Stimulated activated CD8-positive, alpha-beta memory T cell treated with anti-CD3 and anti-CD28 coated beads, Interleukin-12 subunit alpha, Interleukin-12 subunit beta, amount 100 ng/mL, for 24 hours (primary cell): Measurements from ENCODE around the gene FBH1.
"Not testable (repeated sequence)": the region's sequence is repeated elsewhere in the genome, so short reads cannot be mapped to it uniquely, and the experiment has no call there.

Source experiments
- DNase-seq: peaks from one replicate; pipeline ENCODE4 v3.0.0-alpha.2; 2020; ENCODE audit errors: extremely low read depth

Gene FBH1

DNA sequence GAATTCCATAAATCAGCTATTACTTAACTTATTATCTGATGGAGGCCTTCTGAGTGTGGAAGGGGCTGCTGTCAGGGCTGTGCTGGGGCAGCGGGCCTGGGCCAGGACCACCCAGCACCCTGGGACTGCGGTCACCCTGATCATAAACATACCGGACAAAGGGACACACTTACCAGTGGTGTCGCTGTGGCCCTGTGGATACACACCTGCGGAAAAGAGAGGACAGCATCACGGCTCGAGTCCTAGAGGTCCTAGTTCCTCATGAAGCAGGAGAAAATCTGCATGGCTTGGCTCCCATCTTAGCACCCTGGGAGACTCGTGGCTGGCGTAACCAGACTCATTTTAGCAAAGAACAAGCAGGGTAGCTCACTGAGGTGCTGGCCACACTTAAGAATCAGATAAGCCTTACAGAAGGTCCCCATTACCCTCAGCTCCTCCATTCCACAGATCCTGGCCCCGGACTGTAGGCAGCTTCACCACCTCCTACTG lies 69.6 kb downstream of the FBH1 start:
- DNase-seq, result no peak

DNA sequence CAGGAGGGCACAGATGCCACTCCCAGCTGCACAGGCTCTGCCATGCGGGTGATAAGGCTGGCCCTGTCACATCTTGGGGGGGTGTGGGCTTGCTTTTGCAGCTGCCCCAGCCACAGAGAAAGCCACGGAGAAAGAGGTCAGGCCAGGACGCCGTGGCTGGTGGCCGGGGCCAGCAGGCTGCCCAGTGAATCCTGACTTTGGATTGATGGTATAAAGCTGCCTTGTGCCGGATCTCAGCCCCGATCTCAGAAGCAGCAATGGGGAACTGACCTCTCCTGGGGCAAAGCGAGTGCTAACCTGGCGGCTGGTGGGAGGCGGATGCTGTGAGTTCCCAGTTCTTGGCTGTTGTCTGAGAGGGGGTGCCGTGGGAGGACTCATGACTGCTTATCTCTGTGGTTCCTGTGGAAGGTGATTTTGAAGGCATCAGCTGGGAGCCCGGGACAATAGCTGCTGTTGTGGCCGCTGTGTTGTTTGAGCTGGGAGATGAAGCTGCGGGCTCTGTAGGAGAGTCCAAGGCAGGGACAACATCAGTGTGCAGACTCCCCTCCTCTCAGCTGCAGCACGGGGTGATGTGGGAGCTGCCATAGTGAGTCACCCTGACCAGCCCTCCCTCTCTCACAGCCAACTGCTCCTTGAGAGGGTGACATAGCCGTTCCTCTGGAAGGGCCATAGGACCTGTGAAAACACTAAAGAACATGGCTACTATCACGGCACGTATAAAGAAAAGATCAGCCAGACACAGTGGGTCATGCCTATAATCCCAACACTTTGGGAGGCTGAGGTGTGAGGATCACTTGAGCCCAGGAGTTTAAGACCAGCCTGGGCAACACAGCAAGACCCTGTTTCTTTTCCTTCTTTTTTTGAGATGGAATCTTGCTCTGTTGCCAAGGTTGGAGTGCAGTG lies 70.3 kb downstream of the FBH1 start:
- no peak for DNase-seq

DNA sequence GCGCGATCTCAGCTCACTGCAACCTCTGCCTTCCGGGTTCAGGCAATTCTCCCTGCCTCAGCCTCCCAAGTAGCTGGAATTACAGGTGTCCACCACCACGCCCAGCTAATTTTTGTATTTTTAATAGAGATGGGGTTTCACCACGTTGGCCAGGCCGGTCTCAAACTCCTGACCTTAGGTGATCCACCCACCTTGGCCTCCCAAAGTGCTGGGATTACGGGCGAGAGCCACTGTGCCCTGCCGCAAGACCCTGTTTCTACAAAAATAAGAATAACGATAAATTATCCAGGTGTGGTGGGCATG lies 70.9 kb downstream of the FBH1 start:
- not testable (repeated sequence) for DNase-seq

GRCh38 chr10:5961405-5962100 lies 71.5 kb downstream of the FBH1 start:
- DNase-seq, result no peak

DNA sequence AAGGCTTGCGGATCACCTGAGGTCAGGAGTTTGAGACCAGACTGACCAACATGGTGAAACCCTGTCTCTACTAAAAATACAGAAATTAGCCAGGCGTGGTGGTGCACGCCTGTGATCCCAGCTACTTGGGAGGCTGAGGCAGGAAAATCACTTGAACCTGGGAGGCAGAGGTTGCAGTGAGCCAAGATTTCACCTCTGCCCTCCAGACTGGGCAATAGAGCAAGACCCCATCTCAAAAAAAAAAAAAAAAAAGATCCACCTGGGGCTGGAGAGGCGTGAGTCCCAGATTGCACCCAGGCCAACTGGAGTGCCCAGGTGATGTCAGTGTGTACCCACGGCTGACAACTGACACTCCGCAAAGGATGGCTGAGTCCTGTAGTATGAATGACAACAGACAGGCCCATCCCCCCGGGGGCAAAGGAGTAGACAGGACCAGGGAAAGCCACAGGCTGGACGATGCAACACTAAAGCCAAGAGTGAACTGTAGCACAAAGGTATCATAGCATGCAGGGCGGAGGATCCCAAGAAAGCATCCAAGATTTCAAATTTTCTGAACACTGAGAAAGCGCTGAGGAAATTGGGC lies 72.4 kb downstream of the FBH1 start:
- not testable (repeated sequence) for DNase-seq

- no peak for DNase-seq
Observed at GRCh38 chr10:5963071-5963470, 73.0 kb downstream of the FBH1 start.

DNA sequence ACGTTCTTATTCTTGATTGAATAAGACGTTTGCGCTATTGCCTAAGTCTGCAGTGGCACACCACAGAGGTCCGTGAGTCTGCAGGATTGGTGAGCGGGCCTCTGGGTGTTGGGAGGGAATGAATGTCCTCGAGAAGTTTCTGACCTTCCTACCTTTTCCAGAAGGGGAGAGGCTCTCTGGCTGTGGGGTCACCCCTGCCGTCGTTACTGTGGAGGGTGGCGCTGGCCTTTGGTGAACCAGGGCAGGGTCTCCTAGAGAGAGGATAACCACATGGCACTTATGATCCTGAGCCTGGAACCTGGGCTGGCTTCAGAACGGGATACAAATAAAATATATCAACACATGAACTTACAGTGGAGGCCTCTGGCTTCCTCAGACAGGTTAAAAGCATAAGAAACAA lies 73.5 kb downstream of the FBH1 start:
- no peak for DNase-seq

DNA sequence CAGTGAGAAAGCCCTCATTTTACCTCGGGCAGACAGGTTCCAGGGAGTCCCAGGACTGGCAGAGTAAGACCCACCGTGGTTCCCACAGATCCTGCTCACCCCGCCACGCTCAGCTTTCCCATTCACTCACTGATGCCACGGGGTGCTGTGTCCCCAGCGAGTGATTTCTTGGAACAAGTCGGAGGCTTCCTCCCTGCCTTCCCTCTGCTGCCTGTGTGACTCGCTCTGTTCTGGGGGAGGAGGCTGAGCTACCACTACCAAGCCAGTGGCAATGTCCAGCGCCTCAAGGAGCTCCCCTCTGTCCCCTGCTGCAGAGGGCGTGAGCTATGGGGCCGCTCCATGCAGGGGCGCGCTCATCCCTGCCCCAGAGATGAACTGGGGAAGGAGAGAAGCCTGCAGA lies 74.7 kb downstream of the FBH1 start:
- no peak for DNase-seq

GRCh38 chr10:5965266-5965665 lies 75.2 kb downstream of the FBH1 start:
- DNase-seq, result no peak

DNA sequence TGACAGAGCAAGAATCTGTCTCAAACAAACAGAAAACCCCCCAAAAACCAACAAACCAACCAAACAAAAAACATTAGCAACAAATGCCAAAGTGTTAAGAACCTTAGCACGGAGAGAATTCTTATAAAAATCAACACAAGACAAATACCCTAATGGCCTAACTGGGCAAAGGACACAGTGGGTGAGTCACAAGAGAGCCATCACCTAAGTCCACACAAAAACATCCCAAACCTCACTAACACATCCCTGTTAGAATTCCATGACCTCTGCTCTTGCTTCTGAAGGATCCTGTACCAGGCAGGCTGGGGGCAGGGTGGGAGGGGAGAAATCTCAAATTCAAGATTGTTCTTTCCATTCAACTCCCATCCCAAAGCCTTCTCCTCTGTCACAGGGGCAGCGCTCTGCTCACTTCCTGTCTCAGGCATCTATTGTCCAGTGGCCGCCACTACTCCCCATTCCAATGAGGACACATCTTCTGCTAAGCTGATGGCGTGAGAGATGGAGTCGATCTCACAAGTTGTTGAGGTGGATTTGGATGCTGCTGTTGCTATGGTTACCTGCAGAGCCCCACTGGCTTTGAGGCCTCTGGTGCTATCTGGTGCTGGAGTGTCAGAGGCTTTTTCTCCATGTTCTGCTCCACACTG lies 78.1 kb downstream of the FBH1 start:
- DNase-seq, result no peak

DNA sequence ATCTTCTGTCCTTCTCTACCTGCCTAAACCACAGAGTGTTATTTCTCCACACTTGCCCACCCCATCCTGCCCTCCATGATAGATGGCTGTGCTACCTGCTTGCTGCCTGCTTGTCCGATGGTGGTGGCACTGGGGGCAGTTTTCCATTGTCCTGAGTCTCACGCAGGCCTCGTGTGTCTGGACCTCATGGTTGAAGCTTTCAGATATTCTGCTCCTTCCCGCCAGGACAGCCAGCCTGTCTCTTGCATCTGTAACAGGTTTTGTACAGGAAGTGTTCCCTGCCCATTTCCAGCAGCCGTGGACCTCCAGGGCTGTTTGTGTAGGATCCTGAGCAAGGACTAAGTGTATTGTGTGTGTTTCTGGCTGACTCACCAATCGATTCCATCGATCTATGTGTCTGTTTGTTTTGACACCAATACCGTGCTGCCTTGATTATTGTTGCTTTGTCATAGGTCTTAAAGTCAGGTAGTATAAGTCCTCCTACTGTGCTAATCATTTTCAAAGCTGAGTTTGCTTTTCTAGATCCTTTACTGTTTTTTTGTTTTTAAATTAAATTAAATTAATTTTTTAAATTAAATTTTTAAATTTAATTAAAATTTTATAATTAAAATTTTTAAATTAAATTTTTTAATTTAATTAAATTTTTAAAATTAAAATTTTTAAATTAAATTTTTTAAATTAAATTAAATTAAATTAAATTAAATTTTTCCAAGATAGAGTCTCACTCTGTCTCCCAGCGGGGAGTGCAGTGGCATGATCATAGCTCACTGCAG lies 78.8 kb downstream of the FBH1 start:
- no peak for DNase-seq

DNA sequence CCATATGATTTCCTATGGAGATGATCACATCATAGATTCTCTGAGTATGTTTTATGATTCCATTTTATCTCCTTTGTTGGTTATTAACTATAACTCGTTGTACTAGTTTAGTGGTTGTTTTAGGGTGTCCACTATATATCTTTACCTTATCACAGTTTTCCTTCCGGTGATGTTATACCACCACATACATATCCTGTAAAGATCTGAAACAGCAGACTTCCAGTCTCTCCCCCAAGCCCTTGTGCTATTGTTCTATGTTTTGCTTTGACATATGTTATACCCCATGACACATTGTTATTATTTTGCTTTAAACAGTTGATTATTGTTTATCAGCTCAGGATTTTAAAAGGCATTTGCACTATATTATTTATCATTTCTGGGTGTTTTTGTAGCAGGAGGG lies 80.0 kb downstream of the FBH1 start:
- DNase-seq, result no peak

DNA sequence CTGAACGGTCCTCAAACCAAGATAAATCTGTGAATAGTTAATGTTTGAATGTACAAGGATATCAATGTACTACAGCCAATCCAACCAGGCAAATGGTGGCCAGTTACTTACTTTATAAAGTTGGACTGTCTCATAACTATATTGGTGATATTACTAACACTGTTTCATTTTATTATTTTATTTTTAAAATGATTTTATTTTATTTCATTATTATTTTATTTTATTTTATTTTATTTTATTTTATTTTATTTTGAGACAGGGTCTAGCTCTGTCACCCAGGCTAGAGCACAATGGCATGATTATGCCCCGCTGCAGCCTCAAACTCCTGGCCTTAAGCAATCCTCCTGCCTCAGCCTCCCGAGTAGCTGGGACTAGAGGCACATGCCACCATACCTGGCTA lies 80.5 kb downstream of the FBH1 start:
- DNase-seq, result no peak

DNA sequence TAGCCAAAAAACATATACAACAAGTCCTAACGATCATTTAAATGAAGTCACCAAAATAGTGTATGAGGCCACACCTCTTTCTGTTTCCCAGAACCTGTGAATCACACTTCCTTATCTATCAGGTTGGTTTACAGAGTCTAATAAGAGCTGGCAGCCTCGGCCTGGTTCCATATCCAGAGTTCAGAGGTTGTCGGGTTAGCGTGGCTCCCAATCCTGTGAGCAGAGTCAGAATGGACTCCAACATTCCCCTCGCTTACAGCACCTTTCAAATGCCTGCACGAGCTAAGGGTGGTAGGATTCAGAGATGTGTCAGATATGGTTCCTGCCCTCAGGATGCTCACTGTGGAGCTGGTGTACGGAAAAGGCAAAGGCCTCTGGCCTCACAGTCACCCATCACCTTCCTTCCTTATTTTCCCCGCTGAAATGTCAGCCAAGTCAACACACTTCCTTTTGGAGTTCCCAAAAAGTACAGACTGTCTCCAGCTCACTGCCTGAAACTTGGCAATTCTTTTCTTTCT lies 81.3 kb downstream of the FBH1 start:
- no peak for DNase-seq

DNA sequence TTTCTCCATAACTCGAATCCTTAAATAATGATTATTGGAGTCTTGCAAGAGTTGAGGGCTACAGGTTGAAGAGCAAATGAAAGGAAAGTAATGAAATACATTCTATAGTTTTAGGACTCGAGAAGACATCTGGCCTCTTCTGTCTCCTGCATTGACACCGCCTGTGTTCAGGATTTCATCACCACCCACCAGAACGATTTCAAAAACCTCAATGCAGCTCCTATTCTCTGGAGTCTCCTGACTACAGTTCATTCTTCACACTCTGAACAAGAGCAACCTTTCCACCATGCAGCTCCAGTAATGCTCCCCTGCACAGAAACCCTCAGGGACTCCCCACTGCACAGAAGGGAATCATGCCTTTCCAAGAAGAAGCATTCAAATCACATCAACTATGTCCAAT lies 81.8 kb downstream of the FBH1 start:
- no peak for DNase-seq

GRCh38 chr10:5973069-5973468 lies 83.0 kb downstream of the FBH1 start:
- no peak for DNase-seq

DNA sequence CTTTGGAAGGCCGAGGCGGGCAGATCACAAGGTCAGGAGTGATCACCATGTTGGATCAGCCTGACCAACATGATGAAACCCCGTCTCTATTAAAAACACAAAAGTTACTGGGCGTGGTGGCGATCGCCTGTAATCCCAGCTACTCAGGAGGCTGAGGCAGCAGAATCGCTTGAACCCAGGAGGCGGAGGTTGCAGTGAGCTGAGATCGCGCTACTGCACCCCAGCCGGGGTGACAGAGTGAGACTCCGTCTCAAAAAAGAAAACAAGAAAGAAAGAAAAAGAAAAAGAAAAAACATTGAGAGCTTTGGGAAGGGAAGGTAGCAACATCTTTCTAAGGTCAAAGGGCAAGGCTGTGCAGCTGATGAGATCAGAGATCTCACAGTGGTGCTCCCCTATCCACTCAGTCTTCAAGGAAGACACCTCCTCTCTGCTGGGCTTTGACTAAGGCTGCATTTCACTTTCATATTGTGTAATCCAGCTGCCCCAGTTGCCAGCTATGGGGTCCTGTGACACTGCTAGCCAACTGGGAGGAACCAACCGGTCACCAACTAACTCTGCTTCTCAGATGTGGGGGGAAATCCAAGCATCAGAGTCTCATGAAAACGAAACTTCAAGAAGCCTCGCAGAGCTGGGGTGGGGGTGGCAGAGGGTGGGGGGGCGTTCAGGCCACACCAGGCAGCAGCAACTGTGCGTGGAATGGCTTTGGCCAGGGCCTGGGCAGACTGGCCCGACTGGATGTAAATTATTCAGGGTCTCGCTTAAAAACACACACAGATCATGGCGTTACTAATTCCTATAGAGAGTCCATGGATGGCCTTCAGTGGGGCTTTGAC lies 85.8 kb downstream of the FBH1 start:
- DNase-seq, result peak; percentile 27

GRCh38 chr10:5976512-5977470 lies 86.7 kb downstream of the FBH1 start:
- DNase-seq, result no peak
